ENCODE measurements around the gene CD63.

CD63 gene

DNA sequence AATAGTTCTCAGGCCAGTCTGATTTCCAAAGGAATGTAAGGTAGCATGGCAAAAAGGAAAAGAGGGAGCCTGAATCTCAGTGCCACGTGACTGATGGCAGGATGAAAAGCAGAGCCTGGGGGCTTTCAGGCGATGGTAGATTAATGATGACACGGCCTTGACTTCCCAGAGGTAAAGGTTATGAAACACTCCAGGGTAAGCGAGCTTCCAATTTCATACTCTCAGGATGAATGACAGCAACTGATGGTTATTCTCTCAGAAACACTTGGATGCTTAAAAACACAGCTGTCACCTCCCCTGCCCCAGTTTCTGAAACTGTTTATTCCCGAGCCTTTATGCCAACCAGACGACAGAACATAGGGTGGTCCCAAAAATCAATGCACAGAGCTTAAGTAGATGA lies 42.9 kb upstream of the CD63 start:
- H3K36me3 ChIP-seq (ENCODE audit: control insufficient read depth in 2 of 2, insufficient read depth in 1 of 2, low read length in 2 of 2): peaks cover 29 to 57% of the 10 kb centered on the region in 2 experiments
- no peaks in the 10 kb centered on the region for H3K9me3 ChIP-seq (ENCODE audit: control insufficient read depth, insufficient read depth, low read depth, low read length)
- TF ChIP-seq ZNF350 (tag by site-specific recombination; IDR thresholded peaks at IDR 0.05): no peak
- no peak for TF ChIP-seq ZFP37 (tag by site-specific recombination; IDR thresholded peaks at IDR 0.05)
- TF ChIP-seq REPIN1 (tag by site-specific recombination; IDR thresholded peaks at IDR 0.05; ENCODE audit: low read depth): no peak
- TF ChIP-seq, protein P1, sequence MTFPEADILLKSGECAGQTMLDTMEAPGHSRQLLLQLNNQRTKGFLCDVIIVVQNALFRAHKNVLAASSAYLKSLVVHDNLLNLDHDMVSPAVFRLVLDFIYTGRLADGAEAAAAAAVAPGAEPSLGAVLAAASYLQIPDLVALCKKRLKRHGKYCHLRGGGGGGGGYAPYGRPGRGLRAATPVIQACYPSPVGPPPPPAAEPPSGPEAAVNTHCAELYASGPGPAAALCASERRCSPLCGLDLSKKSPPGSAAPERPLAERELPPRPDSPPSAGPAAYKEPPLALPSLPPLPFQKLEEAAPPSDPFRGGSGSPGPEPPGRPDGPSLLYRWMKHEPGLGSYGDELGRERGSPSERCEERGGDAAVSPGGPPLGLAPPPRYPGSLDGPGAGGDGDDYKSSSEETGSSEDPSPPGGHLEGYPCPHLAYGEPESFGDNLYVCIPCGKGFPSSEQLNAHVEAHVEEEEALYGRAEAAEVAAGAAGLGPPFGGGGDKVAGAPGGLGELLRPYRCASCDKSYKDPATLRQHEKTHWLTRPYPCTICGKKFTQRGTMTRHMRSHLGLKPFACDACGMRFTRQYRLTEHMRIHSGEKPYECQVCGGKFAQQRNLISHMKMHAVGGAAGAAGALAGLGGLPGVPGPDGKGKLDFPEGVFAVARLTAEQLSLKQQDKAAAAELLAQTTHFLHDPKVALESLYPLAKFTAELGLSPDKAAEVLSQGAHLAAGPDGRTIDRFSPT (tag by site-specific recombination; IDR thresholded peaks at IDR 0.05): no peak
- TF ChIP-seq ZXDB (tag by site-specific recombination; IDR thresholded peaks at IDR 0.05): no peak
- no peak for TF ChIP-seq ZNF391 (tag by site-specific recombination; IDR thresholded peaks at IDR 0.05; ENCODE audit: borderline replicate concordance, low read depth)
- no peak for TF ChIP-seq HOXD13 (CRISPR knock-in tag; IDR thresholded peaks at IDR 0.05; ENCODE audit: borderline replicate concordance)
- TF ChIP-seq ZNF580 (tag by site-specific recombination; IDR thresholded peaks at IDR 0.05): no peak
- no peak for TF ChIP-seq ZNF426 (tag by site-specific recombination; IDR thresholded peaks at IDR 0.05)
- TF ChIP-seq HOXC10 (CRISPR knock-in tag; IDR thresholded peaks at IDR 0.05): no peak
- H3K4me1 ChIP-seq (ENCODE audit: control insufficient read depth, insufficient read depth, low read length): no peaks in the 10 kb centered on the region
- no peak overlapping the region for H3K4me3 ChIP-seq (ENCODE audit: low read depth, low read length)
- no peak overlapping the region for H3K27ac ChIP-seq (ENCODE audit: extremely low read depth, low read depth, low read length)
- POLR2A ChIA-PET: interaction anchor here (1.0 to 1.2 kb wide), 2 partner anchors 46 to 59 kb away, joined by 4 to 7 read pairs; partner anchors contain the start of gene SARNP
- CTCF ChIA-PET: interaction anchor here (0.9 to 1.6 kb wide), 4 partner anchors 9 to 224 kb away, joined by 3 to 5 read pairs (median 4); no protein-coding TSS in a partner anchor

DNA sequence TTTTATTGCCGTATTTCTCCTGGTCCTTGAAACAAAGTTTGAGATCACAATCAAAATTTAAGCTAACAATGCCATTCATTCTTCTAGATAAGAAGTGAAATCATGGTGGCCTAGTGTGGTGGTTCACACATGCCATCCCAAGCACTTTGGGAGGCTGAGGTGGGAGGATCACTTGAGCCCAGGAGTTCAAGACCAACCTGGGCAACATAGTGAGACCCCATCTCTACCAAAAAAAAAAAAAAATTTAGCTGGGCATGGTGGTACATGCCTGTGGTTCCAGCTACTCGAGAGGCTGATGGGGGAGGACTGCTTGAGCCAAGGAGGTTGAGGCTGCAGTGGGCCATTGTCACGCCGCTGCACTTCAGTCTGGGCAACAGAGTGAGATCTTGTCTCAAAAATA lies 38.3 kb upstream of the CD63 start:
- TF ChIP-seq ZNF121 (tag by site-specific recombination; IDR thresholded peaks at IDR 0.05) (peak; percentile 88), OSR2 (tag by site-specific recombination; IDR thresholded peaks at IDR 0.05) (no peak)
- CTCF ChIA-PET: interaction anchor here (1.0 kb wide), 1 partner anchor 11 kb away, joined by 3 read pairs; no protein-coding TSS in a partner anchor
- no peak overlapping the region for H3K27ac ChIP-seq (ENCODE audit: extremely low read depth, low read depth, low read length)
- H3K4me1 ChIP-seq (ENCODE audit: control insufficient read depth, insufficient read depth, low read length): no peaks in the 10 kb centered on the region
- POLR2A ChIA-PET: interaction anchor here (0.6 to 1.0 kb wide), 2 partner anchors 50 to 168 kb away, joined by 3 read pairs; partner anchors contain the start of genes ORMDL2 and SARNP
- peaks cover 31 to 61% of the 10 kb centered on the region in 2 experiments for H3K36me3 ChIP-seq (ENCODE audit: control insufficient read depth in 2 of 2, insufficient read depth in 1 of 2, low read length in 2 of 2)
- no peaks in the 10 kb centered on the region for H3K9me3 ChIP-seq (ENCODE audit: control insufficient read depth, insufficient read depth, low read depth, low read length)
- no peak overlapping the region for H3K4me3 ChIP-seq (ENCODE audit: low read depth, low read length)

DNA sequence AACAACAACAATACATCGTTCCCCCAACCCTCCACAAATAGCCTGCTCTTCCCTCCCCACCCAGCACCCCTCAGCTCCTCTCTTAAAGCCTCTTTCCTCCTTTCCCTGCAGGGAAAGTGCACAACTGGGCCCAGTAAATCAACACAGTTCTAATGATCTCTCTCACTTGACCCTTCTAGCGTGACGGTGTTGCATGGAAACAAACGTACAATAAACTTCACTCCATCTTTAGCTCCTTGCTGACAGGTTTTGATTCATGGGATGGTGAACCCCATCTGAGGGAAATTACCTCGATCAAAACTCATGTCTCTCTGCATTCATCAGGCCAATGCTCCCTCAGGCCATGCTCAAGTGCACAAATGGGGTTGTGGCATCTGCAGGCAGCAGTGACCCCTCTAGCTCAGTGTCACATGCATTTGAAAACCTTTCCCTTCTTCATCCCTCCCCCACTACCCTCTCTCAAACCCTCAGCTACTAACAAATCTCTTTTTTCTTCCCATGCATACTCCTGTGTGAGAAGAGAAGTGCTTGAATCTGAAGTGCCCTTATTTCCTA lies 37.0 kb upstream of the CD63 start:
- ChIA-PET POLR2A (interaction anchor here (0.5 kb wide), 1 partner anchor 42 kb away, joined by 3 read pairs; no protein-coding TSS in a partner anchor), CTCF (interaction anchor here (1.0 kb wide), 1 partner anchor 9 kb away, joined by 3 read pairs; no protein-coding TSS in a partner anchor)
- TF ChIP-seq PRDM1 (tag by site-specific recombination; IDR thresholded peaks at IDR 0.05): peak; percentile 42; the same call in 1 of the 2 replicates
- no peak for TF ChIP-seq ZBTB6 (tag by site-specific recombination; IDR thresholded peaks at IDR 0.05)
- TF ChIP-seq ZNF513 (tag by site-specific recombination; IDR thresholded peaks at IDR 0.05): no peak
- Histone ChIP-seq H3K27ac (ENCODE audit: extremely low read depth, low read depth, low read length) (no peak overlapping the region), H3K4me3 (ENCODE audit: low read depth, low read length) (no peak overlapping the region), H3K36me3 (ENCODE audit: control insufficient read depth in 2 of 2, insufficient read depth in 1 of 2, low read length in 2 of 2) (peaks cover 29 to 57% of the 10 kb centered on the region in 2 experiments), H3K9me3 (ENCODE audit: control insufficient read depth, insufficient read depth, low read depth, low read length) (no peaks in the 10 kb centered on the region), H3K4me1 (ENCODE audit: control insufficient read depth, insufficient read depth, low read length) (no peaks in the 10 kb centered on the region)
